ENCODE measurements around the gene USP1.

DNA sequence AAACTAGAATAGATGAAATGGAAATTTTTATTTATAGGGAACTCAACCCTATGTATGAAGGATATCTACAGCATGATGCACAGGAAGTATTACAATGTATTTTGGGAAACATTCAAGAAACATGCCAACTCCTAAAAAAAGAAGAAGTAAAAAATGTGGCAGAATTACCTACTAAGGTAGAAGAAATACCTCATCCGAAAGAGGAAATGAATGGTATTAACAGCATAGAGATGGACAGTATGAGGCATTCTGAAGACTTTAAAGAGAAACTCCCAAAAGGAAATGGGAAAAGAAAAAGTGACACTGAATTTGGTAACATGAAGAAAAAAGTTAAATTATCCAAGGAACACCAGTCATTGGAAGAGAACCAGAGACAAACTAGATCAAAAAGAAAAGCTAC is 7.9 kb downstream of the USP1 start:
- TF ChIP-seq, protein P1, sequence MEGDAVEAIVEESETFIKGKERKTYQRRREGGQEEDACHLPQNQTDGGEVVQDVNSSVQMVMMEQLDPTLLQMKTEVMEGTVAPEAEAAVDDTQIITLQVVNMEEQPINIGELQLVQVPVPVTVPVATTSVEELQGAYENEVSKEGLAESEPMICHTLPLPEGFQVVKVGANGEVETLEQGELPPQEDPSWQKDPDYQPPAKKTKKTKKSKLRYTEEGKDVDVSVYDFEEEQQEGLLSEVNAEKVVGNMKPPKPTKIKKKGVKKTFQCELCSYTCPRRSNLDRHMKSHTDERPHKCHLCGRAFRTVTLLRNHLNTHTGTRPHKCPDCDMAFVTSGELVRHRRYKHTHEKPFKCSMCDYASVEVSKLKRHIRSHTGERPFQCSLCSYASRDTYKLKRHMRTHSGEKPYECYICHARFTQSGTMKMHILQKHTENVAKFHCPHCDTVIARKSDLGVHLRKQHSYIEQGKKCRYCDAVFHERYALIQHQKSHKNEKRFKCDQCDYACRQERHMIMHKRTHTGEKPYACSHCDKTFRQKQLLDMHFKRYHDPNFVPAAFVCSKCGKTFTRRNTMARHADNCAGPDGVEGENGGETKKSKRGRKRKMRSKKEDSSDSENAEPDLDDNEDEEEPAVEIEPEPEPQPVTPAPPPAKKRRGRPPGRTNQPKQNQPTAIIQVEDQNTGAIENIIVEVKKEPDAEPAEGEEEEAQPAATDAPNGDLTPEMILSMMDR (optimal IDR thresholded peaks at IDR 0.05 in 1 of 3, IDR thresholded peaks at IDR 0.05 in 1 of 3, conservative IDR thresholded peaks at IDR 0.05 in 1 of 3; ENCODE audit: extremely low read depth in 1 of 3, insufficient read depth in 2 of 3, low read length in 3 of 3): no peak
- TF ChIP-seq EZH2 (IDR thresholded peaks at IDR 0.05; ENCODE audit: low read length): no peak
